DOHH2 (cell line): ENCODE measurements around the gene LSM7.

ENCODE experiments used
- EZH2phosphoT487 ChIP-seq: fragments of 200-600 bp; sonication (generic); IDR thresholded peaks from 2 replicates; pipeline ENCODE4 v1.6.1; 2017; ENCODE audit warnings: borderline replicate concordance, mild to moderate bottlenecking, antibody characterized with exemption, low read length, moderate library complexity, mixed read lengths
- TF ChIP-seq, protein P1 (sequence below): fragments of 200-600 bp; sonication (generic); IDR thresholded peaks from one replicate; pipeline ENCODE4 v1.5.1; 2014; ENCODE audit warnings: antibody characterized with exemption, mild to moderate bottlenecking, low read depth, low read length; ENCODE audit not compliant: poor library complexity, severe bottlenecking

DNA sequence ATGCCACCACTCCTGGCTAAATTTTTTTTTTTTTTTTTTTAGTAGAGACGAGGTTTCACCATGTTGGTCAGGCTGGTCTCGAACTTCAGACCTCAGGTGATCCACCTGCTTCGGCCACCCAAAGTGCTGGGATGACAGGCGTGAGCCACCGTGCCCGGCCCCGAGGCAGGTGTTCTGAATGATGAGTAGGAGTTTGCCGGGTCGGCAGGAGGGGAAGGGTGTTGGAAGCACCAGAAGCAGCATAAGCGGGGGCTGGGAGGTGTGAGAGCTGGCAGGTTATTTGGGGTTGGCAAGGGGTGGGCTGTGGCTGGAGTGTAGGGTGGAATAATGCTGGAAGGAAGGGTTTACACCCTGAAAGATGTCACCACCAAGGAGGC is 1.9 kb upstream of the LSM7 start:
- TF ChIP-seq, protein P1, sequence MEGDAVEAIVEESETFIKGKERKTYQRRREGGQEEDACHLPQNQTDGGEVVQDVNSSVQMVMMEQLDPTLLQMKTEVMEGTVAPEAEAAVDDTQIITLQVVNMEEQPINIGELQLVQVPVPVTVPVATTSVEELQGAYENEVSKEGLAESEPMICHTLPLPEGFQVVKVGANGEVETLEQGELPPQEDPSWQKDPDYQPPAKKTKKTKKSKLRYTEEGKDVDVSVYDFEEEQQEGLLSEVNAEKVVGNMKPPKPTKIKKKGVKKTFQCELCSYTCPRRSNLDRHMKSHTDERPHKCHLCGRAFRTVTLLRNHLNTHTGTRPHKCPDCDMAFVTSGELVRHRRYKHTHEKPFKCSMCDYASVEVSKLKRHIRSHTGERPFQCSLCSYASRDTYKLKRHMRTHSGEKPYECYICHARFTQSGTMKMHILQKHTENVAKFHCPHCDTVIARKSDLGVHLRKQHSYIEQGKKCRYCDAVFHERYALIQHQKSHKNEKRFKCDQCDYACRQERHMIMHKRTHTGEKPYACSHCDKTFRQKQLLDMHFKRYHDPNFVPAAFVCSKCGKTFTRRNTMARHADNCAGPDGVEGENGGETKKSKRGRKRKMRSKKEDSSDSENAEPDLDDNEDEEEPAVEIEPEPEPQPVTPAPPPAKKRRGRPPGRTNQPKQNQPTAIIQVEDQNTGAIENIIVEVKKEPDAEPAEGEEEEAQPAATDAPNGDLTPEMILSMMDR, result no peak
- no peak for TF ChIP-seq EZH2phosphoT487
